HCT116 (cell line): ENCODE results near the gene ASCC1. TPM values are rescaled to one million over a fixed set of nuclear protein-coding genes. Genes with fewer than 3 reads are reported as not detected.

Experiments
- ATAC-seq: fragments of 200-7000 bp; cut with Tn5 transposase; 2 replicates; pipeline ENCODE4 v1.9.1; 2020; ENCODE audit warnings: mild to moderate bottlenecking, moderate library complexity
- BruUV-seq: library from RNA; stranded (reverse); fragments of 400-500 nt; replicated peaks from 2 replicates; lab custom pipeline; 2021; lab: Mats Ljungman, UMichigan
- CTCF ChIA-PET: fragments of 300-600 bp; sonication (Branson Sonifier 250); formaldehyde crosslinking; loops from one replicate; lab custom pipeline; 2021; ENCODE audit warnings: antibody characterized with exemption; lab: Charles Lee
- POLR2A ChIA-PET: fragments of 300-600, 350-600 bp; sonication (Branson Sonifier 250); formaldehyde crosslinking; loops from one replicate; lab custom pipeline; 2021; ENCODE audit warnings: antibody characterized with exemption; lab: Charles Lee
- RAD21 ChIA-PET, 2 experiments: fragments of 300-600 bp; sonication (Branson Sonifier 250); formaldehyde crosslinking; loops; one replicate each; lab custom pipeline; 2023; ENCODE audit warnings: low total read pairs in 2 of 2; ENCODE audit not compliant: uncharacterized antibody in 2 of 2, unreplicated experiment in 2 of 2, low non-redundant PET in 1 of 2; lab: Charles Lee
- DNase-seq: peaks from one replicate; pipeline ENCODE4 v3.0.0-alpha.2; 2010; ENCODE audit warnings: low read depth, low spot score
- H2AFZ ChIP-seq: fragments of 200-600 bp; shearing (Covaris generic), sonication (generic); 2 replicates; pipeline ENCODE4 v1.6.1; 2017; ENCODE audit warnings: low read depth, mixed run types, mixed read lengths, antibody characterized with exemption, low read length; ENCODE audit not compliant: poor library complexity, severe bottlenecking
- H3K27ac ChIP-seq: 2 replicates; pipeline ENCODE4 v1.5.1; 2012; ENCODE audit warnings: low read depth, low read length
- H3K27me3 ChIP-seq: fragments of 200-600 bp; sonication (generic); 2 replicates; pipeline ENCODE4 v1.6.1; 2016; ENCODE audit warnings: mixed run types, low read length, mixed read lengths; ENCODE audit not compliant: insufficient read depth
- H3K36me3 ChIP-seq, 2 experiments: fragments of 200-500 bp in 1 of 2; fragments of 200-600 bp in 1 of 2; sonication (Bioruptor generic) in 1 of 2; sonication (generic) in 1 of 2; 2 replicates each; pipeline versions ENCODE4 v1.5.1 to v1.6.1; 2014 to 2016; ENCODE audit warnings: low read length in 2 of 2, inconsistent platforms in 1 of 2, mixed read lengths in 1 of 2, mixed run types in 1 of 2; ENCODE audit not compliant: insufficient read depth in 2 of 2, control insufficient read depth in 1 of 2
- H3K4me1 ChIP-seq, 2 experiments: fragments of 200-600 bp in 1 of 2; sonication (generic) in 1 of 2; 2 replicates each; pipeline versions ENCODE4 v1.5.1 to v1.6.1; 2012 to 2017; ENCODE audit warnings: low read length in 2 of 2, inconsistent platforms in 1 of 2, mild to moderate bottlenecking in 1 of 2, mixed read lengths in 1 of 2, mixed run types in 1 of 2, moderate library complexity in 1 of 2; ENCODE audit not compliant: insufficient read depth in 2 of 2, control insufficient read depth in 1 of 2
- H3K4me2 ChIP-seq: fragments of 200-600 bp; sonication (generic); 2 replicates; pipeline ENCODE4 v1.6.1; 2017; ENCODE audit warnings: mixed run types, low read length, mixed read lengths
- H3K4me3 ChIP-seq, 2 experiments: fragments of 200-600 bp in 1 of 2; sonication (generic) in 1 of 2; replicated peaks in 1 of 2; 2 replicates each; pipeline ENCODE4 v1.5.1; 2011 to 2016; ENCODE audit warnings: low read length in 2 of 2, control low read depth in 1 of 2, low read depth in 1 of 2, mild to moderate bottlenecking in 1 of 2, mixed read lengths in 1 of 2, mixed run types in 1 of 2
- H3K79me2 ChIP-seq: fragments of 200-600 bp; sonication (generic); 2 replicates; pipeline ENCODE4 v1.6.1; 2017; ENCODE audit warnings: mild to moderate bottlenecking, mixed run types, low read length, moderate library complexity, mixed read lengths; ENCODE audit not compliant: insufficient read depth
- H3K9ac ChIP-seq: fragments of 200-600 bp; sonication (generic); 2 replicates; pipeline ENCODE4 v1.6.1; 2016; ENCODE audit warnings: low read length, mixed read lengths
- H3K9me2 ChIP-seq: fragments of 200-600 bp; sonication (generic), shearing (Covaris generic); 2 replicates; pipeline ENCODE4 v1.6.1; 2017; ENCODE audit warnings: mixed run types, mild to moderate bottlenecking, moderate library complexity; ENCODE audit not compliant: insufficient read depth
- H3K9me3 ChIP-seq, 2 experiments: fragments of 200-500 bp in 1 of 2; fragments of 200-600 bp in 1 of 2; sonication (Bioruptor generic) in 1 of 2; sonication (generic) in 1 of 2; 2 replicates each; pipeline ENCODE4 v1.6.1; 2014 to 2017; ENCODE audit warnings: low read length in 2 of 2, mixed read lengths in 2 of 2, inconsistent platforms in 1 of 2, low read depth in 1 of 2, mild to moderate bottlenecking in 1 of 2, mixed run types in 1 of 2, moderate library complexity in 1 of 2; ENCODE audit not compliant: control insufficient read depth in 1 of 2, insufficient read depth in 1 of 2
- H4K20me1 ChIP-seq: fragments of 200-600 bp; sonication (generic), shearing (Covaris generic); 2 replicates; pipeline ENCODE4 v1.6.1; 2017; ENCODE audit warnings: mixed run types, mild to moderate bottlenecking, moderate library complexity; ENCODE audit not compliant: insufficient read depth
- FOSL1 ChIP-seq: IDR thresholded peaks from 2 replicates; pipeline ENCODE4 v1.6.1; 2012; ENCODE audit warnings: low read depth
- RAD21 ChIP-seq: IDR thresholded peaks from 2 replicates; pipeline ENCODE4 v1.6.1; 2012; ENCODE audit warnings: low read depth, mild to moderate bottlenecking
- TCF7L2 ChIP-seq: IDR thresholded peaks from 2 replicates; pipeline ENCODE4 v1.7.0; 2011; ENCODE audit warnings: borderline replicate concordance, inconsistent platforms; ENCODE audit not compliant: insufficient read depth, insufficient read length; ENCODE audit errors: extremely low read depth
- intact Hi-C: fragments of 100-400 bp; cut with micrococcal nuclease; formaldehyde crosslinking; loops from 2 replicates; pipeline ENCODE4 v1.10.0; 2022
- total RNA-seq: library from RNA; stranded (reverse); gene quantifications from one replicate; pipeline ENCODE4 v1.2.1, GENCODE V29; 2021; ENCODE audit not compliant: unreplicated experiment

The ASCC1 gene
- total RNA-seq, 1 experiment from 2014 or later, result 34.5 TPM

- peak; percentile 13; the same call in 1 of the 2 replicates for ATAC-seq
These were observed 42.3 kb downstream of the ASCC1 start for GRCh38 chr10:72173619-72174296.

GRCh38 chr10:72173262-72173618 lies 42.8 kb downstream of the ASCC1 start:
- RAD21 ChIA-PET, result no interaction called here
- CTCF ChIA-PET, result no interaction called here
- POLR2A ChIA-PET, result interaction anchor here (1.2 to 1.5 kb wide), 2 partner anchors 42 to 147 kb away, joined by 3 to 4 read pairs; no protein-coding TSS in a partner anchor
- H3K27me3 ChIP-seq, result no peaks in the 10 kb centered on the region
- peak overlapping the region; percentile 63 for H3K4me2 ChIP-seq
- no TSS peak for BruUV-seq
- peak overlapping the region; percentile 23; the same call in 1 of the 2 replicates for H3K9ac ChIP-seq
- H4K20me1 ChIP-seq, result no peaks in the 10 kb centered on the region
- H3K9me3 ChIP-seq, result no peaks in the 10 kb centered on the region
- DNase-seq, result no peak
- intact Hi-C loops, result loop anchor here (5.0 kb wide), 1 partner anchor 154 kb away; no protein-coding TSS in a partner anchor
- H3K36me3 ChIP-seq, result no peaks in the 10 kb centered on the region
- no peak for ATAC-seq
- H3K4me3 ChIP-seq, result 0 out of 4 replicates have a peak overlapping the region, but pooled peaks of 1 of the 2 experiments have one; percentile 11
- peak overlapping the region; percentile 74 for H3K27ac ChIP-seq
- no peaks in the 10 kb centered on the region for H3K9me2 ChIP-seq
- no peaks in the 10 kb centered on the region for H3K79me2 ChIP-seq
- H3K4me1 ChIP-seq, result peaks cover 67 to 75% of the 10 kb centered on the region in 2 experiments
- no peak for TF ChIP-seq RAD21
- H2AFZ ChIP-seq, result no peak overlapping the region

More at GRCh38 chr10:72173619-72174296, 42.3 kb downstream of the ASCC1 start:
- H3K79me2 ChIP-seq, result no peaks in the 10 kb centered on the region
- H3K27me3 ChIP-seq, result no peaks in the 10 kb centered on the region
- H3K9me2 ChIP-seq, result no peaks in the 10 kb centered on the region
- H3K4me2 ChIP-seq, result peak overlapping the region; percentile 63
- H2AFZ ChIP-seq, result no peak overlapping the region
- H3K9me3 ChIP-seq, result no peaks in the 10 kb centered on the region
- peak overlapping the region; percentile 23; the same call in 1 of the 2 replicates for H3K9ac ChIP-seq
- intact Hi-C loops, result loop anchor here (5.0 kb wide), 1 partner anchor 154 kb away; no protein-coding TSS in a partner anchor
- peaks cover 64 to 70% of the 10 kb centered on the region in 2 experiments for H3K4me1 ChIP-seq
- CTCF ChIA-PET, result interaction anchor here (0.7 to 2.3 kb wide), 3 partner anchors 48 to 278 kb away, joined by 3 to 6 read pairs (median 4); no protein-coding TSS in a partner anchor
- H3K36me3 ChIP-seq, result no peaks in the 10 kb centered on the region
- TF ChIP-seq TCF7L2 (peak; percentile 73), FOSL1 (no peak)
- BruUV-seq, result no TSS peak
- POLR2A ChIA-PET, result interaction anchor here (0.6 to 1.5 kb wide), 5 partner anchors 41 to 147 kb away, joined by 3 to 4 read pairs (median 3); partner anchors contain the start of gene ASCC1
- no peaks in the 10 kb centered on the region for H4K20me1 ChIP-seq
- RAD21 ChIA-PET, result no interaction called here
- H3K27ac ChIP-seq, result peak overlapping the region; percentile 74
- H3K4me3 ChIP-seq, result no peak overlapping the region
- DNase-seq, result peak; percentile 27
